Measurements from ENCODE around the gene LCLAT1.

DNA sequence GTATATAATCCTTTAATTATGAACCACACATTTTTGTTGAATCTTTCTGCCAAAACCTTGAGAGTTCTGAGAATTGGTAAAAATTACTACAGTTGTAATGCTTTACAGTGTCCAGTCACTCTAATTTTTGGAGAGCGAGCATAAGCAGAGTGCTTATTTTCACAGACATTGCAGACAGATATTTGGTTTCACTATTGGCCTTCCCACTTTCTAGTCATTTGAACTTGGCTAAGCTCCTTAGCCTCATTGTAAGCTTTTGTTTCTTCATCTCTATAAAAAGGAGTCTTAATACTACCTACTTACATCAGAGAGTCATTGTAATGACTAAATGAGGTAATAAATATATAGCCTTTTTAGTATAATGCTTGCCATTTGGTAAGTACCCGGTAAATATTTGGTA, 80.4 kb downstream of the LCLAT1 start:
- TF ChIP-seq, protein P1, sequence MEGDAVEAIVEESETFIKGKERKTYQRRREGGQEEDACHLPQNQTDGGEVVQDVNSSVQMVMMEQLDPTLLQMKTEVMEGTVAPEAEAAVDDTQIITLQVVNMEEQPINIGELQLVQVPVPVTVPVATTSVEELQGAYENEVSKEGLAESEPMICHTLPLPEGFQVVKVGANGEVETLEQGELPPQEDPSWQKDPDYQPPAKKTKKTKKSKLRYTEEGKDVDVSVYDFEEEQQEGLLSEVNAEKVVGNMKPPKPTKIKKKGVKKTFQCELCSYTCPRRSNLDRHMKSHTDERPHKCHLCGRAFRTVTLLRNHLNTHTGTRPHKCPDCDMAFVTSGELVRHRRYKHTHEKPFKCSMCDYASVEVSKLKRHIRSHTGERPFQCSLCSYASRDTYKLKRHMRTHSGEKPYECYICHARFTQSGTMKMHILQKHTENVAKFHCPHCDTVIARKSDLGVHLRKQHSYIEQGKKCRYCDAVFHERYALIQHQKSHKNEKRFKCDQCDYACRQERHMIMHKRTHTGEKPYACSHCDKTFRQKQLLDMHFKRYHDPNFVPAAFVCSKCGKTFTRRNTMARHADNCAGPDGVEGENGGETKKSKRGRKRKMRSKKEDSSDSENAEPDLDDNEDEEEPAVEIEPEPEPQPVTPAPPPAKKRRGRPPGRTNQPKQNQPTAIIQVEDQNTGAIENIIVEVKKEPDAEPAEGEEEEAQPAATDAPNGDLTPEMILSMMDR (conservative IDR thresholded peaks at IDR 0.05 in 1 of 2, IDR thresholded peaks at IDR 0.05 in 1 of 2; ENCODE audit: extremely low read depth in 1 of 2, insufficient read depth in 1 of 2, low read depth in 1 of 2, low read length in 2 of 2), result no peak
- TF ChIP-seq EZH2 (IDR thresholded peaks at IDR 0.05; ENCODE audit: borderline replicate concordance, low read length), result no peak

All from mammary epithelial cell (primary cell).